Measurements from ENCODE around the gene USF2. TPM values are rescaled to one million over a fixed set of nuclear protein-coding genes. Genes with fewer than 3 reads are reported as not detected.

USF2 gene, protein sequence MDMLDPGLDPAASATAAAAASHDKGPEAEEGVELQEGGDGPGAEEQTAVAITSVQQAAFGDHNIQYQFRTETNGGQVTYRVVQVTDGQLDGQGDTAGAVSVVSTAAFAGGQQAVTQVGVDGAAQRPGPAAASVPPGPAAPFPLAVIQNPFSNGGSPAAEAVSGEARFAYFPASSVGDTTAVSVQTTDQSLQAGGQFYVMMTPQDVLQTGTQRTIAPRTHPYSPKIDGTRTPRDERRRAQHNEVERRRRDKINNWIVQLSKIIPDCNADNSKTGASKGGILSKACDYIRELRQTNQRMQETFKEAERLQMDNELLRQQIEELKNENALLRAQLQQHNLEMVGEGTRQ
- 113 and 123 TPM in 2 replicates for total RNA-seq (2021)
- long read RNA-seq, transcript USF2-201 (10 exons, 1,634 nt) = major isoform, 29 of 112 reads
- long read RNA-seq, transcript USF2-202 (9 exons, 1,523 nt) = minor isoform, 28 of 112 reads
- long read RNA-seq, partial matches to known transcripts = 39 of 112 reads
- long read RNA-seq, other reads (novel, unspliced or antisense) = 12 of 112 reads

DNA sequence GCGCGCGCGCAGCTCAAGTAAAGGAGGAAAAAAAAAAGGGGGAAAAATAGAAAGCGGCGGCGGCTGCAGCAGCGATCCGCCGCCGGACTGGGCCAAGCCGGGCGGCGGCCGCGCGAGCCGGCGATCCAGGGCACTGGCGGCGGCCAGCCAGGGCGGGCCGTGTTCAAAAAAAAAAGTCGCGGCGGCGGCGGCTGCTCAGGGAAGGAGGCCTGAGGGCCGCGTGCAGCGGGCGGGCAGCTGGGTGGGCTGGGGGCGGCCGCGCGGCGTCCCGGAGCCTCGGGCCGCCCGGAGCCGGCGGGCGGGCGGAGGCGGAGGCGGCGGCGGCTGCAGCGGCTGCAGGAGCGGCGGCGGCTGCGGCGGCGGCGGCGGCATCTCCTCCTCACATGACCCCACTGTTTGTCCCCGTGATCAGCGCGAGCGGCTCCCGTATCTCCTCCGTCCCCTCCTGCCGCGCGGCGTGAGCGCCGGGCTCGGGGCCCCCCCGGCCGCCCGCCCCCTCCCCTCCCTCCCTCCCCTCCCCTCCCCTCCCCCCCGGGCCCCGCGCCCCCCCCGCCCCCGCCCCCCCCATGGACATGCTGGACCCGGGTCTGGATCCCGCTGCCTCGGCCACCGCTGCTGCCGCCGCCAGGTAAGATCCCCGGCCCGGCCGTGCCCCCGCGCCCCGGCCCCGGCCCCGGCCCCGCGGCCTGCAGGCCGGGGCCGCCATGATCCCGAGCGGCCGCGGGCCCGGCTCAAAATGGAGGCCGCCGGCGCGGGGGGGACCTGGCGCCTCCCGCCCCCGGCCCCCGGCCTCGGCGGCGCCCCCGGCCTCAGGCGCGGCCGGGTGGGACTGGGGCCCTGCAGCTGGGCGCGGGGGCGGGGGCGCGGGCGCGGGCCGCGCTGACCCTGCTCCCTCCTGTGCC lies at the start of gene USF2:
USF2 (plus strand) TSS at position 427 of the 902 bp plus-strand sequence; CDS start at position 567, 140 bp downstream.
- no peak within 1 kb of the TSS for H2BK12ac ChIP-seq (ENCODE audit: insufficient read length, low read depth, low read length)
- H3K36me3 Mint-ChIP-seq (ENCODE audit: insufficient read depth in 1 of 3, low read depth in 3 of 3) = peaks cover 28 to 64% (median 64%) of the 10 kb centered on the region in 3 experiments
- H3K9me3 ChIP-seq (ENCODE audit: control insufficient read depth, low read depth, low read length) = no peaks in the 10 kb centered on the region
- H3K23ac ChIP-seq (ENCODE audit: insufficient read length, low read depth, low read length) = no peak within 1 kb of the TSS
- no peaks in the 10 kb centered on the region for H3K79me2 ChIP-seq (ENCODE audit: insufficient read depth, low read length)
- DNase-seq = peak; percentile 65
- no peaks in the 10 kb centered on the region for H3K79me1 ChIP-seq (ENCODE audit: insufficient read depth, low read depth, low read length, poor library complexity, severe bottlenecking)
- H3T11ph ChIP-seq (ENCODE audit: low read length) = no peak within 1 kb of the TSS
- peak within 1 kb of the TSS; percentile 59 for H3K18ac ChIP-seq (ENCODE audit: insufficient read length, low read depth, low read length)
- no peak within 1 kb of the TSS for H2BK120ac ChIP-seq (ENCODE audit: low read depth, low read length, poor library complexity, severe bottlenecking)
- H3K27ac Mint-ChIP-seq = peak within 1 kb of the TSS; percentile 88 to 98 (median 96); a peak in 5 of 7 replicates
- H3K4me1 ChIP-seq (ENCODE audit: insufficient read depth, low read length) = no peaks in the 10 kb centered on the region
- no peak within 1 kb of the TSS for H4K8ac ChIP-seq (replicated peaks; ENCODE audit: insufficient read length, low read depth, low read length)
- peaks cover 5% of the 10 kb centered on the region for H3K23me2 ChIP-seq (ENCODE audit: insufficient read length, low read depth, low read length, poor library complexity, severe bottlenecking)
- H4K5ac ChIP-seq (ENCODE audit: insufficient read length, low read depth, low read length) = no peak within 1 kb of the TSS
- no peak within 1 kb of the TSS for H3K56ac ChIP-seq (ENCODE audit: insufficient read length, low read depth, low read length)
- no peak within 1 kb of the TSS for H3K4ac ChIP-seq (ENCODE audit: low read depth, low read length)
- WGBS (ENCODE audit: extremely low coverage, insufficient read length, low lambda C conversion rate) = no CpG with 5 or more reads among the region's 126 CpGs
- no peak within 1 kb of the TSS for H4K91ac ChIP-seq (ENCODE audit: insufficient read length, low read depth, low read length)
- no peak within 1 kb of the TSS for H2BK20ac ChIP-seq (ENCODE audit: low read depth, low read length, poor library complexity, severe bottlenecking)
- no peaks in the 10 kb centered on the region for H3K9me3 Mint-ChIP-seq
- no peak within 1 kb of the TSS for H2AK5ac ChIP-seq (ENCODE audit: insufficient read length, low read length)
- H3K27me3 ChIP-seq (ENCODE audit: insufficient read depth, low read length) = no peaks in the 10 kb centered on the region
- no peaks in the 10 kb centered on the region for H4K20me1 ChIP-seq (ENCODE audit: control insufficient read depth, insufficient read depth, insufficient read length)
- H2BK15ac ChIP-seq (ENCODE audit: low read depth, low read length) = no peak within 1 kb of the TSS
- H3K4me2 ChIP-seq (ENCODE audit: insufficient read depth, insufficient read length, low read length) = peak within 1 kb of the TSS; percentile 30
- H3K4me1 Mint-ChIP-seq = peaks cover 11 to 15% of the 10 kb centered on the region in 2 experiments
- H2AFZ ChIP-seq (ENCODE audit: low read length) = no peak within 1 kb of the TSS
- no peaks in the 10 kb centered on the region for H3K27me3 Mint-ChIP-seq (ENCODE audit: low read depth)
- H3K14ac ChIP-seq (ENCODE audit: insufficient read depth, low read length) = peak within 1 kb of the TSS; percentile 90; the same call in 1 of the 2 replicates
- H2BK5ac ChIP-seq (ENCODE audit: insufficient read length, low read length) = no peak within 1 kb of the TSS
- H3K4me3 Mint-ChIP-seq = peak within 1 kb of the TSS; percentile 84 to 90
- TF ChIP-seq, protein P1, sequence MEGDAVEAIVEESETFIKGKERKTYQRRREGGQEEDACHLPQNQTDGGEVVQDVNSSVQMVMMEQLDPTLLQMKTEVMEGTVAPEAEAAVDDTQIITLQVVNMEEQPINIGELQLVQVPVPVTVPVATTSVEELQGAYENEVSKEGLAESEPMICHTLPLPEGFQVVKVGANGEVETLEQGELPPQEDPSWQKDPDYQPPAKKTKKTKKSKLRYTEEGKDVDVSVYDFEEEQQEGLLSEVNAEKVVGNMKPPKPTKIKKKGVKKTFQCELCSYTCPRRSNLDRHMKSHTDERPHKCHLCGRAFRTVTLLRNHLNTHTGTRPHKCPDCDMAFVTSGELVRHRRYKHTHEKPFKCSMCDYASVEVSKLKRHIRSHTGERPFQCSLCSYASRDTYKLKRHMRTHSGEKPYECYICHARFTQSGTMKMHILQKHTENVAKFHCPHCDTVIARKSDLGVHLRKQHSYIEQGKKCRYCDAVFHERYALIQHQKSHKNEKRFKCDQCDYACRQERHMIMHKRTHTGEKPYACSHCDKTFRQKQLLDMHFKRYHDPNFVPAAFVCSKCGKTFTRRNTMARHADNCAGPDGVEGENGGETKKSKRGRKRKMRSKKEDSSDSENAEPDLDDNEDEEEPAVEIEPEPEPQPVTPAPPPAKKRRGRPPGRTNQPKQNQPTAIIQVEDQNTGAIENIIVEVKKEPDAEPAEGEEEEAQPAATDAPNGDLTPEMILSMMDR (conservative IDR thresholded peaks at IDR 0.05) = no peak
- H3K9ac ChIP-seq (ENCODE audit: extremely low read depth, insufficient read length, low read length) = peak within 1 kb of the TSS; percentile 57
- no peak within 1 kb of the TSS for H3K27ac ChIP-seq (ENCODE audit: insufficient read length, low read depth, low read length)
